GM19351 (cell line): Measurements from ENCODE around the gene ATAD2B.
A peak's percentile ranks its signal among the peaks of the same experiment; 100 is the strongest.

Experiments used
- ATAC-seq: cut with Tn5 transposase; IDR thresholded peaks from one replicate; pipeline ENCODE4 v1.9.1; 2021; ENCODE audit warnings: mild to moderate bottlenecking, moderate library complexity; ENCODE audit not compliant: unreplicated experiment

ATAD2B gene

GRCh38 chr2:23915327-23915726 is 11.6 kb downstream of the ATAD2B start:
- no peak for ATAC-seq

GRCh38 chr2:23912054-23912453 is 14.9 kb downstream of the ATAD2B start:
- no peak for ATAC-seq

GRCh38 chr2:23905155-23905554 is 21.8 kb downstream of the ATAD2B start:
- ATAC-seq, result no peak

DNA sequence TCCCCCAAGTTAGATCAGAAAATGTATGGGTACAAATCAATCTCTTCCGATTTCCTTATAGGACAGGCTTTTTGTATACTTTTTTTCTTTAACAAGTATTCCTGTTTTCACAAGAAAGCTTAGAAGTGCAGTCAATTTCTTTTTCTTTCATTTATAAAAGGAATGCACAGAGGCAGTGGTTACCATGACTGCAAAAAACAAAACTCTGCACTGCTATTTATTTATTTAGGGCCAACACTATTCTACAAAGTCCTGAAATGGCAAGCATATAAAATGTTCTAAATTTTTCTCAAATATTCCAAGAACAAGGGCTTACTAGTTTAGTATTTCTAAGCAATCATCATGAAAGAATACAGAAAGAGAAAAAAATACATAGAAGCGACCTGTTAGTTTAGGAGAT is 22.2 kb downstream of the ATAD2B start:
- ATAC-seq, result no peak

- ATAC-seq, result no peak
These were observed 22.7 kb downstream of the ATAD2B start for GRCh38 chr2:23904215-23904614.

DNA sequence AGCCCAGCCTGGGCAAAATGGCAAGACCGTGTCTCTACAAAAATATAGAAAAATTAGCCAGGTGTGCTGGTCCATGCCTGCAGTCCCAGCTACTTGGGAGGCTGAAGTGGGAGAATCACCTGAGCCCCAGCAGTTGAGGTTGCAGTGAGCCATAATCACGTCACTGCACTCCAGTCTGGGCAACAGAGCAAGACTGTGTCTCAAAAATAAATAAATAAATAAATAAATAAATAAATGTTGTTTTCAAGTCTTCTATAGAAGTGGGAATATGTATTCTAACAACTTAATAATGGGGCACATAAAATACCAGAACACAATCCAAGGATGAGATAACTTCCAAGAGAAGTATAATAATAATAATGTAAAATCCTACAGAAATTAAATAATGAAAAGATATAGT is 23.9 kb downstream of the ATAD2B start:
- ATAC-seq, result no peak

DNA sequence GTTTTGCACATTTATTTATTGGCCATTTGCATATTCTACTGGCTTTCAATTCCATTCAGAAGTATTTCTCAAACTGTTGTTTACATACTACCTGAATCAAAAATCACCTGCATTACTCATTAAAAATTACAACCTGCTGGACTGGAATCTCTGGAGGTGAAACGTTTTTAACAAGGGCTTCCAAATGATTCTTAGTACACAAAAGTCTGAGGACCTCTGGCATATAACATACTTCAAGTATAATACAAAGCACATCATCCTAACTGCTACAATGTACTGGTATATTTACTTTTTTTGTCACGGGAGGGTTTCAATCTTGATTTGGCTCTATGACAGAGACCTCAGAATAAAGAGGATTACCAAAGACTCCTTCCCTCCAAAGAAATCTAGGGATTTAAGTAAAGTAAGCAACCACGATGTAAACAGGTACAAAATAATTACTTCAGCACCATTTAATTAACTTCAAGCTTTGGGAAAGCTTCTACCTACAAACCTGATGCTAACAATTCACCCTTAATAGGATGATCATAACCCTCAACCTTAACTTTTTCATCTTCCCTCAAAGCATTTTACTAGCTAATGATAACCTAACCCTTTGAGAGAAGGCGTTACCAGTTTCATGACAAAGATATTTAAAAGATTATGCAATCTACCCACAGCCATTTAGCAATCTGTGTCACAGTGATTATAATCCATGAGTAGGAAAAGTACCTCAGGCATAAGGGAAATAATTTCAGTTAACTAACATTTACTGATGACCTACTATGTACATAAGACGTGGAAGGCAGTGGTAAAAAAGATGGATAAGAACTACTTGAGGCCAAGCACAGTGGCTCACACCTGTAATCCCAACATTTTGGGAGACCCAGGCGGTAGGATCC is 24.7 kb downstream of the ATAD2B start:
- ATAC-seq, result no peak

GRCh38 chr2:23900541-23901322 is 26.2 kb downstream of the ATAD2B start:
- no peak for ATAC-seq

- ATAC-seq, result no peak
These were observed 26.8 kb downstream of the ATAD2B start for GRCh38 chr2:23900133-23900532.

GRCh38 chr2:23871206-23871605 is 55.7 kb downstream of the ATAD2B start:
- no peak for ATAC-seq

DNA sequence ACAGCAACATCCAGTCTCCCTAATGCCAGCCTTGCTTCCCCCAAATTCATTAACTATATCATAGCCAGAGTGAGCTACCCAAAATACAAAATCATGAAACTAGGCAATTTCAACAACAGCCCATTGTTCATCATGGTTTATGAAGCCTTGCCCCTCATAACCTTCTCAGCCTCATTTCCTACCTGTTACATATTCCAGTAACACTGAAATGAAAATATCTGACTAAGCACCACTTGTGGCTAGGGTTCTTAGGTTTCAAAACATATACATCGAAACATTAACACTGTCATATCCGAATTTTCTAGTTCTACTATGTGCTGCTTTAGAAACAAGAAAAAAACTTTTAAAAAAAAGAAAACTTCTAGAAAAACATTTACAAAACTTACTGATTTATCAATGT is 59.5 kb downstream of the ATAD2B start:
- no peak for ATAC-seq

DNA sequence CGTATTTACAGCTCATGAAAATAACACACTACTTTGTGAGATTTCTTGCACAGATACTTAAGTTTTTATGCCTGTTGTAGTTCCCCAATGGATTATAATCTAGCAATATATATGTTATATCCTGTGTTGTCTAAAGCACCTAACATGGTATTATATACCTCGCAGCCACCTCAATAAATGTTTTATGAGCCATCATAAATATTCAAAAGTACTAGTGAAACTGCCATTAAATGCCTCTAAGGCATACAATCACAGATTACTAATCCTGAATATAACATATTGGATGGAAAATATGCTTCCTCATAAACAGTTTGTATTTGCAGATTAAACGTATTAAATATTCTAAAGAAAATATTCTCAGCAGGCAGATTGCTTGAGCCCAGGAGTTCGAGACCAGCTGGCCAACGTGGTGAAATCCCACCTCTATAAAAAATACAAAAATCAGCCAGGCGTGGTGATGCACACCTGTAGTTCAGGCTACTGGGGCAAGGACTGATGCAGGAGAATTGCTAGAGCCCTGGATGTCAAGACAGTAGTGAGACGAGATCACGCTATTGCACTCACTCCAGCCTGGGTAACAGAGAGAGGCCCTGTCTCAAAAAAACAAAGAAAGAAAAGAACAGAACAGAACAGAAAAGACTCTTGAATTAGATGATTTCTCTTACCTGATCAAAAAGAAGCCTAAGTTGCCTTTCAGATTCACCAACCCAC is 64.1 kb downstream of the ATAD2B start:
- ATAC-seq, result no peak

DNA sequence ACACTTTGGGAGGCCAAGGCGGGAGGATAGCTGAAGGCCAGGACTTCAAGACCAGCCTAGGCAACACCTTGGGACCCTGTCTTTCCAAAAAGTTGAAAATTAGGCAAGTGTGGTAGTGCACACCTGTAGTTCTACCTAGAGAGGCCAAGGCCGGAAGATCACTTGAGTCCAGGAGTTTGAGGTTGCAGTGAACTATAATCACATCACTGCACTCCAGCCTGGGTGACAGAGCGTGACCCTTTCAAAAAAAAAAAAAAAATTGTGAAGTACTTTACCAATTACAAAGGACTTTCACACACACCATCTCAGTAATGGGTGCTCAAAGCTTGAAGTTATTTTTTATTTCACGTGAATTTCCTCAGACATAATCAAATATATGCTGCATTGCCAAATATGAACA is 65.0 kb downstream of the ATAD2B start:
- peak; percentile 57 for ATAC-seq

GRCh38 chr2:23859983-23860382 is 66.9 kb downstream of the ATAD2B start:
- ATAC-seq, result no peak

- no peak for ATAC-seq
These were observed 67.7 kb downstream of the ATAD2B start for GRCh38 chr2:23859234-23859633.

- peak; percentile 91 for ATAC-seq
These were observed 76.2 kb downstream of the ATAD2B start for GRCh38 chr2:23850564-23851256.

DNA sequence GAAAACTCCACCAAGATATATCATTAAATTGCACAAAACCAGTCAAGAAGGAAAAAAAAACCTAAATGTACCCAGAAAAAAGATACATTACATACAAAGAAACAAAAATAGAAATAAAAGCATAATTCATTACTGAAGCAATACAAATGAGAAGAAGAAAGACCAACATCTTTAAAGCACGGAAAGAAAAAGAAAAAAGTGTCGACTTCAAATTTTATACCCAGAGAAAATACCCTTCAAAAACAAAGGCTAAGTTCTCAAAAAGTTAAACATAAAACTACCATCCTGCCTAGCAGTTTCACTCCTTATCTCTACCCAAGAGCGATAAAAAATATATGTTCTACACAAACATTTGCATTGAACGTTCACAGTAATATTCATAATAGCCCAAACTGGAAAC is 82.0 kb downstream of the ATAD2B start:
- ATAC-seq, result no peak

DNA sequence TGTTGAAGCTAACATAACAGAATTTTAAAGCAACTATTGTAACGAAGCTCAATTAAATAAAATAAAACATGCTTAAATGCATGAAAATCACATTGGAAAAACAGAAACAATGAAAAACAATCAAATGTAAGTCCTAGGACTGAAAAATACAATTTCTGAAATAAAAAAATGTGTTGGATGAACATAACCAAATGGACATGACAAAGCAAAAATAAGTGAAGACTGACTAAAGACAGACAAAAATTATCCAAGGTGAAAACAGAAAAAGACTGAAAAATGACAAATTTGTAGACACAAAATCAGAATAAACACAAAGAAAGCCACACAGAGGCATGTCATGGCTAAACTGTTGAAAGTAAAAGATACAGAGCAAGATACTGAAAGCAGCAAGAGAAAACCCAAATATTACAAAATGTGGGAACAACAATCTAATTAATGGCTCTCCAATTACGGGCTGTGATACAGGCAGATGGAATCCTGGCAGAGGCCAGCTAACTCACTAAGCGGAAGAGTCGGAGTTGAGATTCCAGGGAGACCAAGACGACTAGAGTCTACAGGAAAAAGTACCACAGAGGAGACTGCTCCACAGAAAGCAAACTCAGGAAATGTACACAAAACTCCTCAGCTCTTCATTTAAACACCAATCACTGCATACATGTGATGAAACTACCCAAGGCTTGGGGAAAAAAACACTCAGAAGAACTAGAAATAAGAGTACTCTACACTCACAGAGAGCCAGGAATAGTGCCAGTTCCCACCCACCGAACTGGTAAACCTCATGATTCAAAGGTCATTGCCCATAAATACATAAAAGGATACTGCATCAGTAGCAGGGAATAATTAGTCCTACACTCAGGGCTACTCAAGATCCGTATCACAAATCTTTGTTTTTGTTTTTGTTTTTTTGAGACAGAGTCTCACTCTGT is 83.6 kb downstream of the ATAD2B start:
- ATAC-seq, result no peak

- no peak for ATAC-seq
These were observed 86.9 kb downstream of the ATAD2B start for GRCh38 chr2:23839919-23840578.
